ENCODE measurements around the gene SOD1.

GRCh38 chr21:31614705-31615104, 44.8 kb upstream of the SOD1 start:
- TF ChIP-seq CTCF (IDR thresholded peaks at IDR 0.05; ENCODE audit: extremely low read depth in 1 of 2, insufficient read depth in 1 of 2, low read depth in 1 of 2, low read length in 2 of 2): no peak
- no peak for TF ChIP-seq FOS (IDR thresholded peaks at IDR 0.05; ENCODE audit: borderline replicate concordance, insufficient read depth, low read length)
- TF ChIP-seq MYC (IDR thresholded peaks at IDR 0.05; ENCODE audit: low read depth, low read length): no peak
- TF ChIP-seq EZH2 (IDR thresholded peaks at IDR 0.05; ENCODE audit: borderline replicate concordance, low read depth, low read length, severe bottlenecking): no peak
- no peak for TF ChIP-seq POLR2AphosphoS5 (IDR thresholded peaks at IDR 0.05; ENCODE audit: insufficient read depth, low read depth, low read length)
- TF ChIP-seq JUN (IDR thresholded peaks at IDR 0.05; ENCODE audit: borderline replicate concordance, insufficient read depth, insufficient read length, low read depth): no peak
- TF ChIP-seq POLR2A (IDR thresholded peaks at IDR 0.05; ENCODE audit: low read depth, low read length): no peak
- no peak for TF ChIP-seq GATA2 (IDR thresholded peaks at IDR 0.05; ENCODE audit: insufficient read depth, insufficient read length, low read depth, low read length)
- TF ChIP-seq MAX (IDR thresholded peaks at IDR 0.05; ENCODE audit: insufficient read depth, insufficient read length): no peak

Measured in endothelial cell of umbilical vein (primary cell).